RPMI7951 (cell line): ENCODE measurements around the gene CDH22. TPM values are rescaled to one million over a fixed set of nuclear protein-coding genes. Genes with fewer than 3 reads are reported as not detected.

Experiments
- DNase-seq: peaks from one replicate; pipeline ENCODE4 v3.0.0-alpha.2; 2012; ENCODE audit warnings: low read depth
- total RNA-seq: library from RNA; depleted of rRNA; stranded (reverse); fragments of >200 nt; shearing (Covaris generic); gene quantifications from 2 replicates; pipeline ENCODE4 v1.2.3, GENCODE V29; 2014

Gene CDH22
- total RNA-seq, 1 experiment from 2014 or later, result not detected

- DNase-seq, result no peak
These were observed 67.4 kb downstream of the CDH22 start for GRCh38 chr20:46240881-46241280.

GRCh38 chr20:46240065-46240464 is 68.2 kb downstream of the CDH22 start:
- no peak for DNase-seq

GRCh38 chr20:46237736-46238135 is 70.6 kb downstream of the CDH22 start:
- no peak for DNase-seq

- DNase-seq, result no peak
These were observed 71.1 kb downstream of the CDH22 start for GRCh38 chr20:46237227-46237626.

- DNase-seq, result no peak
These were observed 73.2 kb downstream of the CDH22 start for GRCh38 chr20:46235077-46235476.

- DNase-seq, result no peak
These were observed 74.6 kb downstream of the CDH22 start for GRCh38 chr20:46233701-46234100.

GRCh38 chr20:46232539-46232938 is 75.8 kb downstream of the CDH22 start:
- no peak for DNase-seq

GRCh38 chr20:46230801-46231282 is 77.5 kb downstream of the CDH22 start:
- DNase-seq, result peak; percentile 52

GRCh38 chr20:46230106-46230491 is 78.2 kb downstream of the CDH22 start:
- no peak for DNase-seq

GRCh38 chr20:46229478-46230105 is 78.7 kb downstream of the CDH22 start:
- peak; percentile 35 for DNase-seq

GRCh38 chr20:46228670-46229069 is 79.6 kb downstream of the CDH22 start:
- no peak for DNase-seq

GRCh38 chr20:46227272-46227767 is 81.0 kb downstream of the CDH22 start:
- DNase-seq, result no peak

GRCh38 chr20:46226602-46227001 is 81.7 kb downstream of the CDH22 start:
- peak; percentile 77 for DNase-seq

- DNase-seq, result no peak
These were observed 85.7 kb downstream of the CDH22 start for GRCh38 chr20:46222521-46223007.

- DNase-seq, result no peak
These were observed 87.0 kb downstream of the CDH22 start for GRCh38 chr20:46221256-46221833.

GRCh38 chr20:46220455-46221207 is 87.7 kb downstream of the CDH22 start:
- peak; percentile 42 for DNase-seq

- no peak for DNase-seq
These were observed 88.4 kb downstream of the CDH22 start for GRCh38 chr20:46219920-46220319.

GRCh38 chr20:46219190-46219589 is 89.1 kb downstream of the CDH22 start:
- no peak for DNase-seq

- DNase-seq, result no peak
These were observed 89.6 kb downstream of the CDH22 start for GRCh38 chr20:46218656-46219055.

GRCh38 chr20:46217583-46217982 is 90.7 kb downstream of the CDH22 start:
- no peak for DNase-seq

GRCh38 chr20:46216770-46217464 is 91.4 kb downstream of the CDH22 start:
- DNase-seq, result no peak
